Measurements from ENCODE around the gene KRT71. TPM values are rescaled to one million over a fixed set of nuclear protein-coding genes. Genes with fewer than 3 reads are reported as not detected.

The KRT71 gene
- total RNA-seq, 1 donor from 2014 or later: not detected

DNA sequence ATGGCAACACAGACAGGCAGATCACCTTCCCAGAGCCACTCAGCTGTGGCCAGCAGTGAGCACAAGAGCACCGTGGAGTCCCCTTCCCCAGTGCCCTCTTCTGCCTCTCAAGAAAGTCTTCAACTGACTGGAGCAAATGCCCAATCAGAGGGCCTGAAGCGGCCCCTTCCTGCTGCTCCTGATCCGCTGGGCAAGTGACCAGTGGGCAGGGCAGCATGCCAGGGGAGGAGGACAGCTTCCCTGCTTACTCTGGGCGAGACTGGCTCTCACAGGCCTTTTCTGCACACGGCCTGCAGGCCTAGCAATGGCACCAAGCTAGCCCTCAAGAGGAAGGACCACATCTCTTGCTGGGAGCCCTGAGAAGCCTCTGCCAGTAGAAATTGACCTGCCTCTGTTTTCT, 890 bp downstream of the KRT71 start:
- H3K4me3 Mint-ChIP-seq (ENCODE audit: unreplicated experiment): no peak overlapping the region
- H3K9me3 Mint-ChIP-seq (ENCODE audit: low read depth): no peaks in the 10 kb centered on the region
- DNase-seq (ENCODE audit: low spot score): no peak
- no peak overlapping the region for H3K27ac Mint-ChIP-seq (ENCODE audit: unreplicated experiment)
- H3K27me3 Mint-ChIP-seq (ENCODE audit: low read depth): peaks cover 79% of the 10 kb centered on the region
- TF ChIP-seq, protein P1, sequence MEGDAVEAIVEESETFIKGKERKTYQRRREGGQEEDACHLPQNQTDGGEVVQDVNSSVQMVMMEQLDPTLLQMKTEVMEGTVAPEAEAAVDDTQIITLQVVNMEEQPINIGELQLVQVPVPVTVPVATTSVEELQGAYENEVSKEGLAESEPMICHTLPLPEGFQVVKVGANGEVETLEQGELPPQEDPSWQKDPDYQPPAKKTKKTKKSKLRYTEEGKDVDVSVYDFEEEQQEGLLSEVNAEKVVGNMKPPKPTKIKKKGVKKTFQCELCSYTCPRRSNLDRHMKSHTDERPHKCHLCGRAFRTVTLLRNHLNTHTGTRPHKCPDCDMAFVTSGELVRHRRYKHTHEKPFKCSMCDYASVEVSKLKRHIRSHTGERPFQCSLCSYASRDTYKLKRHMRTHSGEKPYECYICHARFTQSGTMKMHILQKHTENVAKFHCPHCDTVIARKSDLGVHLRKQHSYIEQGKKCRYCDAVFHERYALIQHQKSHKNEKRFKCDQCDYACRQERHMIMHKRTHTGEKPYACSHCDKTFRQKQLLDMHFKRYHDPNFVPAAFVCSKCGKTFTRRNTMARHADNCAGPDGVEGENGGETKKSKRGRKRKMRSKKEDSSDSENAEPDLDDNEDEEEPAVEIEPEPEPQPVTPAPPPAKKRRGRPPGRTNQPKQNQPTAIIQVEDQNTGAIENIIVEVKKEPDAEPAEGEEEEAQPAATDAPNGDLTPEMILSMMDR (IDR thresholded peaks at IDR 0.05): no peak
- H3K4me1 Mint-ChIP-seq (ENCODE audit: low read depth): peaks cover 4% of the 10 kb centered on the region
- peaks cover 4% of the 10 kb centered on the region for H3K36me3 Mint-ChIP-seq (ENCODE audit: low read depth)

DNA sequence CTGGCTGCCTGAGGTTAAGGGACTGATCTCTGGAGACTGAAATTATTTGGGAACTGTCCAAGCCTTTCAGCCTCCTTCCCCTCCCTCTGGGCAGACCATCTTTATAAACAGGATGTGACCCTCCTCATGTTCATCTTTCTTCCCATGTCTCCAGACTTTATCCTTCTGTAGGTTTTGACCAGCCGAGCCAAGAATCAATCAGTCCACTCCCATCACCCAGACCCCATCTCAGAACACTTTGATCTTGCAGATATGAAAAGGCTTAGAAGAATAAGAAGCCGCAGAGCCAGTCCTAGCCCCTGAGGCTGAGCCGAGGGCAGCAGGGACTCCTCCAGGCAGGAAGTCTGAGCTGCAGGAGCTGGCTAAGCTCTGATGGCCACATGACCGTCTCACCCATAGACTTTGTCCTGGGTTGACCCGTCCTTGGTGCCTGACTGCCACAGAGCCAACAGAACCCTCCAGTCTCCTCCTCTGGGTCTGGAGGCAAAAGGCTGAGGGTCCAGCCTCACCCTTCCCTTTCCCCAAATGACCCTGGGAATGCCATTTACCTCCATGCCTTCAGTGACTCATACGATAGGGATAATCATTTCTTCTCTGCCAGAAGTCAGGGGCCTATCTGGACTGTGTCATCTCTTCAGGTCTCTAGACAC, 1.6 kb downstream of the KRT71 start:
- Mint-ChIP-seq H3K36me3 (ENCODE audit: low read depth) (peaks cover 4% of the 10 kb centered on the region), H3K4me3 (ENCODE audit: unreplicated experiment) (no peak overlapping the region), H3K4me1 (ENCODE audit: low read depth) (peaks cover 4% of the 10 kb centered on the region), H3K27ac (ENCODE audit: unreplicated experiment) (no peak overlapping the region), H3K27me3 (ENCODE audit: low read depth) (peaks cover 83% of the 10 kb centered on the region), H3K9me3 (ENCODE audit: low read depth) (no peaks in the 10 kb centered on the region)
- TF ChIP-seq, protein P1 (IDR thresholded peaks at IDR 0.05): no peak
- DNase-seq (ENCODE audit: low spot score): no peak

DNA sequence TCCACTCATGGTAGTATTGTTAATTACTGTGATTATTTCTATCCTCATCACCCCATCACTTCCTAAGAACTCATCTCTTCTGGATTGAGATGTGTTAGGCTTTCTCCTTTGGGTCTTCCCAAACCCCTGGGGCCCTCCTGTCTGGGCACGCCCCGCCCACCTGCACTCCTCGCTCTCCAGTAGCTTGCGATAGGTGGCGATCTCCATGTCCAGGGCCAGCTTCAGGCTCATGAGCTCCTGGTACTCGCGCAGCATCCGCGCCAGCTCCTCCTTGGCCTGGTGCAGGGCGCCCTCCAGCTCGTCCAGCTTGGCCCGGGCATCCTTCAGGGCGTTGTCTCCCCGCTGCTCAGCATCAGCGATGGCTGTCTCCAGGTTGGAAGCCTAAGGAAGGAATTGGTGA, 6.8 kb downstream of the KRT71 start:
- peaks cover 71% of the 10 kb centered on the region for H3K27me3 Mint-ChIP-seq (ENCODE audit: low read depth)
- peaks cover 2% of the 10 kb centered on the region for H3K36me3 Mint-ChIP-seq (ENCODE audit: low read depth)
- no peak overlapping the region for H3K4me3 Mint-ChIP-seq (ENCODE audit: unreplicated experiment)
- no peak overlapping the region for H3K27ac Mint-ChIP-seq (ENCODE audit: unreplicated experiment)
- peaks cover under 1% of the 10 kb centered on the region for H3K4me1 Mint-ChIP-seq (ENCODE audit: low read depth)
- no peaks in the 10 kb centered on the region for H3K9me3 Mint-ChIP-seq (ENCODE audit: low read depth)
- no peak for DNase-seq (ENCODE audit: low spot score)
- TF ChIP-seq, protein P1 (IDR thresholded peaks at IDR 0.05): no peak

DNA sequence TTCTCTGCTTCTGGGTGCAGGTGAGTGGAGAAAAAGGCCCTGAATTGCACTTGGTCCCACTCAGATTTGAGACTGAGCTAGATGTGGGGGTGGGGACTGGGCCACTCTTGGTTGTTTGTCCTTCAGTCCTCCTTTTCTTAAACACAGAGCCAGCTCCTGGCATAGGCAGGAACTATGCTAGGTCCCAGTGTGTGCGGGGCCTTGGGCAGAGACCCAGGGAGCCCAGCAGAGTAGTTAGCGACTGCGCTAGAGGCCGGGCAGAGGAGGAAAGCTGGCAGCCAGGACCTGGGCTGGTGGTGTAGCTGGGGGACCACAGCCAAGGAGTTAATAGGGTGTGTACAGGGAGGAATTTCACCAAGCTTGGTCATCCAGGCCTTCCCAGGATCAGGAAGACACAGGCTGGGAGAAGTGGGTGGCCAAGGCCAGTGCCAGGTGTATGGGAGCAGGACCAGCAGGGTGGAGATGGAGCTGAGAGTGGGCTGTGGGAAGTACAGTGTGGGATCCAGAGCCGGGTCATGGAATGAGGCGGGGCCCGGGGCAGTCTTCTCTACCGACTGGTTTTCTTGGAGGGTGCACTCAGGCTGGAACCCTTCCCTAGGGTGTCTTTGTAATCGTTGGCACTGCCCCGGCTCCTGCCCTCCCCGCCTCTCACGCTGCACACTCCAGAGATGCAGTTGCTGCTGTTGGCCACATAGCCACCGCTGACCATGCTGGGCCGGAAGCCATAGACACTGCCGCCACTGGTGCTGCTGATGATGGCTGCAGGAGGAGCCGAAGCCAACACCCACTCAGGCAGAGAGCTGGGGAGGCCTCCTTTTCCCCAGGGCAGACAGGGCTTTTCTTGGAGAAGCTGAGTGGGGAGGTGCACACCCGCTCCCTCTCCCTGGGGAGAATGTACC, 8.7 kb downstream of the KRT71 start:
- Mint-ChIP-seq H3K36me3 (ENCODE audit: low read depth) (no peaks in the 10 kb centered on the region), H3K9me3 (ENCODE audit: low read depth) (no peaks in the 10 kb centered on the region), H3K4me1 (ENCODE audit: low read depth) (peaks cover 3% of the 10 kb centered on the region), H3K4me3 (ENCODE audit: unreplicated experiment) (no peak overlapping the region), H3K27ac (ENCODE audit: unreplicated experiment) (no peak overlapping the region), H3K27me3 (ENCODE audit: low read depth) (peaks cover 52% of the 10 kb centered on the region)
- DNase-seq (ENCODE audit: low spot score): no peak
- TF ChIP-seq, protein P1 (IDR thresholded peaks at IDR 0.05): no peak

DNA sequence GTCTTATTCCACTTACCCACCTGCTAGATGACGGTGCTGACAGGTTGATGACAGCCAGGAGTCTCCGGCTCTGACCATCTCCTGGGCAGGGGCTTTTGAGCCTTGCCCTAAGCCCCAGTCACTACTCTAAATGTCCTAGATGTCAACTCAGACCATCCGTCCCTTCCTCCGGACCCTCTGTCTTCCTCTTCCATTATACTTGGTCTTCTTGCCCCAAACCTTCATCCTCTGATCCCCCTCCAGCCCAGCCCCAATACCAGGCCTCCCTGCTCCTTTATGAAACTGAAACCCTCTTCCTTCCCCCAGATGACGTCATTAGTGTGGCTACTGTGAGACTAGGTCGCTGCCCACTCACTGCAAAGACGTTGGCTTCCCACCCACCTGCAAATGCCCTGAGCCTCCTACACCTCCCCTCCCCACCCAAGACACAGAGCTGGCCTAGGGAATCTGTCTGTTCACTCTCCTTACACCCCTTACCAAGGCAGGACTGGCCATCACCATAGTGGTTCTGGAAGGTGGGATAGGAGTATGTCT, 10.1 kb downstream of the KRT71 start:
- peaks cover 11% of the 10 kb centered on the region for H3K4me1 Mint-ChIP-seq (ENCODE audit: low read depth)
- H3K27ac Mint-ChIP-seq (ENCODE audit: unreplicated experiment): no peak overlapping the region
- H3K27me3 Mint-ChIP-seq (ENCODE audit: low read depth): peaks cover 41% of the 10 kb centered on the region
- no peaks in the 10 kb centered on the region for H3K9me3 Mint-ChIP-seq (ENCODE audit: low read depth)
- no peak for DNase-seq (ENCODE audit: low spot score)
- TF ChIP-seq, protein P1 (IDR thresholded peaks at IDR 0.05): no peak
- no peak overlapping the region for H3K4me3 Mint-ChIP-seq (ENCODE audit: unreplicated experiment)
- H3K36me3 Mint-ChIP-seq (ENCODE audit: low read depth): no peaks in the 10 kb centered on the region

Measured in chondrocyte (in vitro differentiated cells).